ENCODE results near the gene VAV1.
A peak's percentile ranks its signal among the peaks of the same experiment; 100 is the strongest.
"Not testable (repeated sequence)": the region's sequence is repeated elsewhere in the genome, so short reads cannot be mapped to it uniquely, and the experiment has no call there.

The VAV1 gene

DNA sequence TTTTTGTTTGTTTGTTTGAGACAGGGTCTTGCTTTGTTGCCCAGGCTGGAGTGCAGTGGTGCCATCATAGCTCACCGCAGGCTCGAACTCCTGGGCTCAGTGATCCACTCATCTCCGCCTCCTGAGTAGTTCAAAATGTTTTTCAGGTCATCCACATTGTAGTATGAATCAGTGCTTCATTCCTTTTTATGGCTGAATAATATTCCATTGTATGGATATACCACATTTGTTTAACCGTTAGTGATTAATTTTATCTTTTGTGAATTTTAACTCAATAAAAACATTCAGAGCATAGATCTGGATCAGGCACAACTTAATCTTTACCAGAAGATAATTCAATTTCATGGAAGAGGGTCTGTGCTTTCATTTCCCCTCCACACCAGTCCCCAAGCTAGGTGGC lies 47.7 kb downstream of the VAV1 start:
- Histone ChIP-seq H3K9me3 (replicated peaks in 1 of 11) (peaks cover 16 to 45% (median 37%) of the 10 kb centered on the region in 11 experiments; a peak in 21 of 22 replicates), H3K36me3 (peaks cover 92 to 98% (median 96%) of the 10 kb centered on the region in 11 experiments)
- TF ChIP-seq Cebpa-rat (IDR thresholded peaks at IDR 0.05), result no peak

DNA sequence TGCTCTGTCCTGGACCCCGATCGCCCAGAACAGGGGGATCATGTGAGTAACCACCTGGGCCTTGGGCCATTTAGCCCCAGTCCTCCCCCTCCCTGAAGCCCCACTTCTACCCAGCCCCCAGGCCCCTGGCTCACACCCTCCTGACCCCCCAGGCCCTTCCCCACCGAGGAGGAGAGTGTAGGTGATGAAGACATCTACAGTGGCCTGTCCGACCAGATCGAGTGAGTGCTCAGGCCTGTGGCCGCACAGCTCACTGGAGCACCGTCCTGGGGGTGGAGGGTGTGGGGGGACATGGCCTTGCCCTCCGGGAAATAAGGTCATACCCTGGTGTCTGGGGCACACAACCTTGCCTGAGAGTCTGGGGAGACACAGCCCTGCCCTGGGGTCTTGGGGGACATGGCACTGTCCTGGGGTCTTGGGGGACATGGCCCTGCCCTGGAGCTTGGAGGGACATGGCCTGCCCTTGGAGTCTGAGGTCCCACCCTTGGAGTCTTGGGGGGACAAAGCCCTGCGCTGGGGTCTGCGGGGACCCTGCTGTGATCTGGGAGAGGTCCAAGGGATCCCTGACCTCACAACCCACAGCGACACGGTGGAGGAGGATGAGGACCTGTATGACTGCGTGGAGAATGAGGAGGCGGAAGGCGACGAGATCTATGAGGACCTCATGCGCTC lies 49.3 kb downstream of the VAV1 start:
- Histone ChIP-seq H3K4me1 (peaks cover 0 to 15% (median 0%) of the 10 kb centered on the region in 10 experiments; a peak in 2 of 20 replicates), H3K4me3 (no peak overlapping the region), H3K36me3 (peaks cover 94 to 98% (median 96%) of the 10 kb centered on the region in 11 experiments), H3K9me3 (replicated peaks in 1 of 11) (peaks cover 16 to 38% (median 36%) of the 10 kb centered on the region in 11 experiments; a peak in 21 of 22 replicates), H3K27ac (no peak overlapping the region), H4K20me1 (peaks cover 8 to 97% (median 50%) of the 10 kb centered on the region in 11 experiments; a peak in 17 of 22 replicates), H3K27me3 (no peaks in the 10 kb centered on the region), H3K4me2 (no peak overlapping the region), H3K9ac (no peak overlapping the region)
- TF ChIP-seq Cebpa-rat (IDR thresholded peaks at IDR 0.05), result no peak

More for the DNA sequence above, 47.7 kb downstream of the VAV1 start:
- Histone ChIP-seq H3K9ac (no peak overlapping the region), H3K4me3 (no peak overlapping the region), H3K27me3 (no peaks in the 10 kb centered on the region), H3K4me2 (no peak overlapping the region), H3K27ac (no peak overlapping the region), H4K20me1 (peaks cover 15 to 97% (median 61%) of the 10 kb centered on the region in 11 experiments; a peak in 19 of 22 replicates), H3K4me1 (peaks cover 0 to 23% (median 0%) of the 10 kb centered on the region in 10 experiments; a peak in 5 of 20 replicates)

DNA sequence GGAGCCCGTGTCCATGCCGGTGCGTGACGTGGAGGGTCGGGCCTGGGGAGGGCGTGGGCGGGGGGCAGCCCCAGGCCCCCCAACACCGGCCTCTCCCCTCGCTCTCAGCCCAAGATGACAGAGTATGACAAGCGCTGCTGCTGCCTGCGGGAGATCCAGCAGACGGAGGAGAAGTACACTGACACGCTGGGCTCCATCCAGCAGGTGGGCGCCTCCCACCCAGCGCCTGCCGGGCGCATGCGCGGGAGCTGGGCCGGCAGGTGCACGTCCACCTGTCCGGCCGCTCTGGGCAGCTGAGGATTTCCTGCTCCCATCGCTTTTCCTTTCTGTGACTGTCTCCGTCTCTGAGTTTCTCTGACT lies 49.8 kb downstream of the VAV1 start:
- no peak overlapping the region for H3K4me2 ChIP-seq
- H3K27me3 ChIP-seq, result no peaks in the 10 kb centered on the region
- no peak for TF ChIP-seq Cebpa-rat (IDR thresholded peaks at IDR 0.05)
- H3K4me1 ChIP-seq, result peaks cover 0 to 10% (median 0%) of the 10 kb centered on the region in 10 experiments; a peak in 2 of 20 replicates
- H3K27ac ChIP-seq, result no peak overlapping the region
- H4K20me1 ChIP-seq, result peaks cover 8 to 97% (median 47%) of the 10 kb centered on the region in 11 experiments; a peak in 17 of 22 replicates
- peaks cover 94 to 98% (median 97%) of the 10 kb centered on the region in 11 experiments for H3K36me3 ChIP-seq
- H3K9me3 ChIP-seq (replicated peaks in 1 of 11), result peaks cover 16 to 33% (median 31%) of the 10 kb centered on the region in 11 experiments; a peak in 21 of 22 replicates
- H3K4me3 ChIP-seq, result no peak overlapping the region
- no peak overlapping the region for H3K9ac ChIP-seq

DNA sequence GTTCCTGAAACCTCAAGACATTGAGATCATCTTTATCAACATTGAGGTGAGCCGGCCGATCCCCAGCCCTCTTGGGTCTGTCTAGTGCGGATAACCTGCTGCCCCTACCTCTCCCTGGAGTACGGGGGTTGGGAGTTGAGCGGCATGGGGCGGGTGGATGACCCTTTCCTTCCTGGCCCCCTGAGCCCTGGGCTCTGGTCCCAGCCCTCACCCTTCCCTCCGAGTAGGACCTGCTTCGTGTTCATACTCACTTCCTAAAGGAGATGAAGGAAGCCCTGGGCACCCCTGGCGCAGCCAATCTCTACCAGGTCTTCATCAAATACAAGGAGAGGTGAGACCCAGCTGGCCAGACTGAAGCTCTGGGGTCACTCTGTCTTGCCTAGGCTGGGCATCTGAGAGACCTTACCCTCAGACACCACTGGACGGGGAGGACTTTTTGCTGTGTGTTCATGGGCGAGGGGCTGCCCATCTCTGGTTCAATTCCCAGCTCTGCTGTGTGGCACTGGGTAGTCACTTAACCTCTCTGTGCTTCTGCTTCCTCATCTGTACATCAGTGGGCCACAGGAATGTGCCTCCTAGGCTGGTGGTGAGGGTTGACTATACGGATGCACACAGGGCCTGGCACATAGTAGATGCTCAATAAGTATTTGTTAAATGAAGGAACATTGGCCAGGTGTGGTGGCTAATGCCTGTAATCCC lies 52.7 kb downstream of the VAV1 start:
- no peak overlapping the region for H3K27ac ChIP-seq
- TF ChIP-seq Cebpa-rat (IDR thresholded peaks at IDR 0.05), result no peak
- no peak overlapping the region for H3K9ac ChIP-seq
- H3K36me3 ChIP-seq, result peaks cover 95 to 98% (median 97%) of the 10 kb centered on the region in 11 experiments
- H3K4me1 ChIP-seq, result peaks cover 0 to 22% (median under 1%) of the 10 kb centered on the region in 10 experiments; a peak in 9 of 20 replicates
- H3K4me3 ChIP-seq, result no peak overlapping the region
- peaks cover 12 to 97% (median 44%) of the 10 kb centered on the region in 11 experiments; a peak in 19 of 22 replicates for H4K20me1 ChIP-seq
- peaks cover under 1 to 14% (median 3%) of the 10 kb centered on the region in 11 experiments; a peak in 19 of 22 replicates for H3K9me3 ChIP-seq (replicated peaks in 1 of 11)
- H3K4me2 ChIP-seq, result no peak overlapping the region
- no peaks in the 10 kb centered on the region for H3K27me3 ChIP-seq

DNA sequence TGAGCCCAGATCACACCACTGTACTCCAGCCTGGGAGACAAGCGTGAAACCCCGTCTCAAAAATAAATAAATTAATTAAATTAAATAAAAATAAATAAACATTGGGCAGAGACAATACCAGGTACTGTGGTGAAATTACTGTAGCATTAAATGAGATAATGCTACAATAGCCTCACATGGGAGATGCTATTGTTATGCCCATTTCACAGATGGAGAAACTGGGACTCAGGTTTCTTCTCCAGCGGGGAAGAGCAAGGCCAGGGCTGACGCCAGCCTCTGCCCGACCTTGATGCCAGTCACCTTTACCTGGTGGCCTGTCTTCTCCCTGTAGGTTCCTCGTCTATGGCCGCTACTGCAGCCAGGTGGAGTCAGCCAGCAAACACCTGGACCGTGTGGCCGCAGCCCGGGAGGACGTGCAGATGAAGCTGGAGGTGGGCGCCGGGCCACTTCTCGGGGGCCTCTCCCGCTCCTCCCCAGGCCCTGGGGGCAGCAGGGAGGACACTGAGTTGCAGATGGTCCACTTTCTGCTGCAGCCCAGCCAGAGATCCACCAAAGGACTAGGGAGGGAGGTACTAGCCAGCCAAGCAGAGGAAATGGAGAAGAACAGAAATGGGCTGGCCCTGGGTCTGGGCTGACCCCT lies 53.9 kb downstream of the VAV1 start:
- Histone ChIP-seq H3K9me3 (replicated peaks in 1 of 11) (peaks cover 0 to 12% (median 0%) of the 10 kb centered on the region in 11 experiments; a peak in 2 of 22 replicates), H3K4me1 (peaks cover 0 to 33% (median 13%) of the 10 kb centered on the region in 10 experiments; a peak in 15 of 20 replicates), H3K4me2 (no peak overlapping the region), H4K20me1 (peaks cover 15 to 97% (median 40%) of the 10 kb centered on the region in 11 experiments; a peak in 18 of 22 replicates), H3K36me3 (peaks cover 94 to 98% (median 96%) of the 10 kb centered on the region in 11 experiments), H3K27ac (no peak overlapping the region), H3K4me3 (no peak overlapping the region), H3K9ac (no peak overlapping the region), H3K27me3 (no peaks in the 10 kb centered on the region)
- no peak for TF ChIP-seq Cebpa-rat (IDR thresholded peaks at IDR 0.05)

DNA sequence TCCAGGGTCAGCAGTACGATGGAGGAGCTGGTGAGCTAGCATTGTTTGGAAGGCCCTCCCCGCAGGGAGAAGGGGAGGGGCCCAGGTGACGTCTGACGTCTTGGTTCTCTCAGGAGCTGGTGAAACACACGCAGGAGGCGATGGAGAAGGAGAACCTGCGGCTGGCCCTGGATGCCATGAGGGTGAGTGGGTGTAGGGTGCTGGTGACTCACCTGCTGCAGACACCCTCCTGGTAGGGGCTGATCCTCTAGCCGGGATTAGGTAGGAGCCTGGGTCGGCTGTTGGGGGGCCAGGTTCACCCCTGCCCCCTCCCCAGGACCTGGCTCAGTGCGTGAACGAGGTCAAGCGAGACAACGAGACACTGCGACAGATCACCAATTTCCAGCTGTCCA lies 55.8 kb downstream of the VAV1 start:
- no peak overlapping the region for H3K27ac ChIP-seq
- peaks cover 0 to 43% (median 20%) of the 10 kb centered on the region in 10 experiments; a peak in 15 of 20 replicates for H3K4me1 ChIP-seq
- peaks cover 15 to 98% (median 40%) of the 10 kb centered on the region in 11 experiments; a peak in 18 of 22 replicates for H4K20me1 ChIP-seq
- no peak for TF ChIP-seq Cebpa-rat (IDR thresholded peaks at IDR 0.05)
- H3K27me3 ChIP-seq, result no peaks in the 10 kb centered on the region
- H3K36me3 ChIP-seq, result peaks cover 96 to 100% (median 100%) of the 10 kb centered on the region in 11 experiments
- H3K9ac ChIP-seq, result no peak overlapping the region
- H3K9me3 ChIP-seq (replicated peaks in 1 of 11), result peaks cover 0 to 12% (median 0%) of the 10 kb centered on the region in 11 experiments; a peak in 2 of 22 replicates
- H3K4me2 ChIP-seq, result no peak overlapping the region
- no peak overlapping the region for H3K4me3 ChIP-seq

DNA sequence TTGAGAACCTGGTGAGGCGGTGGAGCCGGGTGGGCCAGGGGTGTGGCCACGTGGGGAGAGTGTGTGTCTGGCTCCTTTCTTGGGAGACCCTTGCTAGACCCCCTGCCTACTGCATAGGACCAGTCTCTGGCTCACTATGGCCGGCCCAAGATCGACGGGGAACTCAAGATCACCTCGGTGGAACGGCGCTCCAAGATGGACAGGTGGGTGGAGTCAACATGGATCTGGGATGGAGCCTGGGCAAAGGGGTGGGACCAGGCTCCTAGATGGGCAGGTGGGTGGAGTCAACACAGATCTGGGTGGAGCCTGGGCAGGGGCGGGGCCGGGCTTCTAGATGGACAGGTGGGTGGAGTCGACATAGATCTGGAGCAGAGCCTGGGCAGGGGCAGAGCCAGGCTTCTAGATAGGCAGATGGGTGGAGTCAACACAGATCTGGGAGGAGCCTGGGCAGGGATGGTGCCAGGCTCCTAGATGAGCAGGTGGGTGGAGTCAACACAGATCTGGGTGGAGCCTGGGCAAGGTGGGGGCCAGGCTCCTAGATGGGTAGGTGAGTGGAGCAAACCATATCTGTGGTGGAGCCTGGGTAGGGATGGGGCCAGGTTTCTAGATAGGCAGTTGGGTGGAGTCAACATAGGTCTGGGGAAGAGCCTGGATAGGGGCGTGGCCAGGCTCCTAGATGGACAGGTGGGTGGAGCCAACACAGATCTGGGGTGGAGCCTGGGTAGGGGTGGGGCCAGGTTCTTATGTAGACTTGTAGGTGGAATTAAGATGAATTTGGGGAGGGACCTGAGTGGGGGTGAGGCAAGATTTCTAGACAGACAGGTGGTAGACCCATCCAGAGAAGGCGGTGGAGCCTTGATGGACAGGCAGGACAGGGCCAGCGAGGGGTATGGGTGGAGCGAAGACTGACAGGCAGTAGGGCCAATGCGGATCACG lies 56.5 kb downstream of the VAV1 start:
- Histone ChIP-seq H3K4me3 (no peak overlapping the region), H4K20me1 (peaks cover 15 to 98% (median 36%) of the 10 kb centered on the region in 11 experiments; a peak in 19 of 22 replicates), H3K9ac (no peak overlapping the region), H3K27me3 (no peaks in the 10 kb centered on the region), H3K4me2 (no peak overlapping the region), H3K9me3 (replicated peaks in 1 of 11) (peaks cover 0 to 12% (median 0%) of the 10 kb centered on the region in 11 experiments; a peak in 2 of 22 replicates), H3K36me3 (peaks cover 96 to 100% (median 100%) of the 10 kb centered on the region in 11 experiments), H3K27ac (no peak overlapping the region), H3K4me1 (peaks cover 0 to 43% (median 20%) of the 10 kb centered on the region in 10 experiments; a peak in 15 of 20 replicates)
- no peak for TF ChIP-seq Cebpa-rat (IDR thresholded peaks at IDR 0.05)

DNA sequence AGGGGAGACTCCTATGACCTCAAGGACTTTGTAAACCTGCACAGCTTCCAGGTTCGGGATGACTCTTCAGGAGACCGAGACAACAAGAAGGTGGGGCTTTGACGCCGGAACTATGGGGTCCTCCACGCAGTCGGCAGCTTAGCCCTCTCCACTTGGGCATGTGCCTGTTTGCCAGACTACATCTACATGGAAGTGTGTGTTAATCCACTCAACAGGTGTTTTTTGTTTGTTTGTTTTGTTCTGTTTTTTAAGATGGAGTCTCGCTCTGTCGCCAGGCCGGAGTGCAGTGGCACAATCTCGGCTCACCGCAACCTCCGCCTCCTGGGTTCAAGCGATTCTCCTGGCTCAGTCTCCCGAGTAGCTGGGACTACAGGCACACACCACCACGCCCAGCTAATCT lies 57.3 kb downstream of the VAV1 start:
- not testable (repeated sequence) for H3K27ac ChIP-seq, H3K4me3 ChIP-seq, H3K27me3 ChIP-seq, H3K9ac ChIP-seq
- Histone ChIP-seq H3K36me3 (peaks cover 96 to 100% (median 98%) of the 10 kb centered on the region in 11 experiments), H3K9me3 (replicated peaks in 1 of 11) (peaks cover 0 to 12% (median 0%) of the 10 kb centered on the region in 11 experiments; a peak in 3 of 22 replicates), H3K4me2 (peak overlapping the region in 1 of 11 experiments; percentile 81; a peak in 2 of 22 replicates), H3K4me1 (peaks cover 0 to 43% (median 20%) of the 10 kb centered on the region in 10 experiments; a peak in 15 of 20 replicates), H4K20me1 (peaks cover 15 to 96% (median 33%) of the 10 kb centered on the region in 11 experiments; a peak in 18 of 22 replicates)

DNA sequence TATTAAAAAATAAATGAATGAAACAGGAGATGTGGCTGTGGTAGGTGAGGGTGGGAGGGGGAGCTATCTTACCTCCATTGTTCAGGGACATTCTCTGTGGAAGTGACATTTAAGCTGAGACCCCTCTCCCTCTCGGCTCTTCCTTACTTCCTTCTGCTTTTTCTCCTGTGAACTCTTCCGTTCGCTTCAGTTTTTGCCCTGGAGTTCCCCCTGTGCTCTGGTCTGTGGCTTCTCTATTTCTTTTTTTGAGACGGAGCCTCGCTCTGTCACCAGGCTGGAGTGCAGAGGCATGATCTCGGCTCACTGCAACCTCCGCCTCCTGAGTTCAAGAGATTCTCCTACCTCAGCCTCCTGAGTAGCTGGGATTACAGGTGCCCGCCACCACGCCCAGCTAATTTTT lies 58.6 kb downstream of the VAV1 start:
- Histone ChIP-seq H3K9ac (peak overlapping the region in 3 of 11 experiments; percentile 31 to 55 (median 43); a peak in 6 of 22 replicates), H3K36me3 (peaks cover 96 to 100% (median 98%) of the 10 kb centered on the region in 11 experiments), H3K4me1 (peaks cover 0 to 44% (median 20%) of the 10 kb centered on the region in 10 experiments; a peak in 15 of 20 replicates), H3K9me3 (replicated peaks in 1 of 11) (peaks cover 0 to 12% (median 0%) of the 10 kb centered on the region in 11 experiments; a peak in 5 of 22 replicates), H3K27ac (peak overlapping the region in 7 of 11 experiments; percentile 24 to 59 (median 35); a peak in 10 of 22 replicates), H4K20me1 (peaks cover 7 to 95% (median 33%) of the 10 kb centered on the region in 11 experiments; a peak in 18 of 22 replicates), H3K4me2 (peak overlapping the region in 7 of 11 experiments; percentile 11 to 85 (median 59); a peak in 13 of 22 replicates)
- not testable (repeated sequence) for H3K27me3 ChIP-seq, H3K4me3 ChIP-seq
